HL-60 (cell line): ENCODE results near the gene EEPD1.

Experiments used
- CTCF ChIP-seq: IDR thresholded peaks from one replicate; pipeline ENCODE4 v1.5.1; 2011; ENCODE audit warnings: low read length, control low read depth, inconsistent platforms; ENCODE audit not compliant: insufficient read depth
- GABPA ChIP-seq: IDR thresholded peaks from 2 replicates; pipeline ENCODE4 v1.6.1; 2012; ENCODE audit warnings: low read depth
- POLR2AphosphoS5 ChIP-seq: IDR thresholded peaks from 2 replicates; pipeline ENCODE4 v1.6.1; 2012; ENCODE audit warnings: low read depth
- REST ChIP-seq: IDR thresholded peaks from 2 replicates; pipeline ENCODE4 v1.6.1; 2012; ENCODE audit warnings: low read depth; ENCODE audit not compliant: insufficient replicate concordance

- TF ChIP-seq CTCF: no peak
- no peak for TF ChIP-seq POLR2AphosphoS5
- TF ChIP-seq REST: no peak
- no peak for TF ChIP-seq GABPA
These were observed 48.2 kb downstream of the EEPD1 start for GRCh38 chr7:36201122-36201723.
